Suppressor macrophage treated with lipopolysaccharide for 1 hour (primary cell): ENCODE measurements around the gene SULT4A1.
"Not testable (repeated sequence)": the region's sequence is repeated elsewhere in the genome, so short reads cannot be mapped to it uniquely, and the experiment has no call there.

Experiments
- DNase-seq, 3 donors: peaks; one replicate each; pipeline ENCODE4 v3.0.0-alpha.2; 2020 to 2022

SULT4A1 gene

GRCh38 chr22:43886231-43886630 lies 23.9 kb upstream of the SULT4A1 start:
- DNase-seq: no peak

- DNase-seq: no peak
Observed at GRCh38 chr22:43885786-43886185, 23.5 kb upstream of the SULT4A1 start.

- DNase-seq: no peak
Observed at GRCh38 chr22:43885319-43885671, 23.0 kb upstream of the SULT4A1 start.

- peak; percentile 46 to 87 (median 67) for DNase-seq
Observed at GRCh38 chr22:43884600-43885318, 22.4 kb upstream of the SULT4A1 start.

GRCh38 chr22:43883719-43884415 lies 21.6 kb upstream of the SULT4A1 start:
- DNase-seq: no peak

GRCh38 chr22:43883012-43883661 lies 20.8 kb upstream of the SULT4A1 start:
- DNase-seq: peak; percentile 64 to 74 (median 73)

GRCh38 chr22:43882122-43882767 lies 19.9 kb upstream of the SULT4A1 start:
- DNase-seq: no peak

- no peak for DNase-seq
Observed at GRCh38 chr22:43881091-43882061, 19.1 kb upstream of the SULT4A1 start.

- DNase-seq: no peak
Observed at GRCh38 chr22:43880541-43880991, 18.3 kb upstream of the SULT4A1 start.

- no peak for DNase-seq
Observed at GRCh38 chr22:43879901-43880540, 17.7 kb upstream of the SULT4A1 start.

GRCh38 chr22:43878831-43879550 lies 16.7 kb upstream of the SULT4A1 start:
- DNase-seq: no peak

GRCh38 chr22:43878079-43878795 lies 15.9 kb upstream of the SULT4A1 start:
- no peak for DNase-seq

GRCh38 chr22:43876866-43877509 lies 14.7 kb upstream of the SULT4A1 start:
- DNase-seq: no peak

GRCh38 chr22:43869799-43870198 lies 7.5 kb upstream of the SULT4A1 start:
- no peak for DNase-seq

- DNase-seq: not testable (repeated sequence)
Observed at GRCh38 chr22:43869001-43869400, 6.7 kb upstream of the SULT4A1 start.

GRCh38 chr22:43867839-43868635 lies 5.7 kb upstream of the SULT4A1 start:
- peak; percentile 66 to 85 (median 71) for DNase-seq

- no peak for DNase-seq
Observed at GRCh38 chr22:43862882-43863202, 529 bp upstream of the SULT4A1 start.

- DNase-seq: no peak
Observed at GRCh38 chr22:43861529-43861928, 784 bp downstream of the SULT4A1 start.

GRCh38 chr22:43860831-43861230 lies 1.5 kb downstream of the SULT4A1 start:
- DNase-seq: no peak
